ENCODE results near the gene GPR39. TPM values are rescaled to one million over a fixed set of nuclear protein-coding genes. Genes with fewer than 3 reads are reported as not detected.

Gene GPR39
- total and polyA plus RNA-seq, 2 donors (not counting 3 experiments of a cell fraction or from before 2014, with no cell fraction given), result 0.03 to 0.20 TPM

GRCh38 chr2:132559921-132560320, 143.3 kb downstream of the GPR39 start:
- no peak for TF ChIP-seq EZH2 (IDR thresholded peaks at IDR 0.05; ENCODE audit: borderline replicate concordance, low read depth, low read length, severe bottlenecking)
- TF ChIP-seq POLR2A (IDR thresholded peaks at IDR 0.05; ENCODE audit: low read depth, low read length), result no peak
- no peak for TF ChIP-seq JUN (IDR thresholded peaks at IDR 0.05; ENCODE audit: borderline replicate concordance, insufficient read depth, insufficient read length, low read depth)
- no peak for FAIRE-seq
- ChIA-PET POLR2A (no interaction called here), CTCF (interaction anchor here (1.3 kb wide), 1 partner anchor 13 kb away, joined by 5 read pairs; no protein-coding TSS in a partner anchor)
- Histone ChIP-seq H3K9ac (replicated peaks; ENCODE audit: extremely low read depth, insufficient read depth, low read length) (no peak overlapping the region), H3K27me3 (ENCODE audit: control insufficient read depth in 2 of 2, insufficient read depth in 2 of 2, low read length in 2 of 2) (no peaks in the 10 kb centered on the region), H3K4me3 (replicated peaks in 1 of 3; ENCODE audit: insufficient read depth in 1 of 3, low read depth in 1 of 3, low read length in 3 of 3) (no peak overlapping the region), H3K36me3 (ENCODE audit: control insufficient read depth in 2 of 2, extremely low read depth in 1 of 2, insufficient read depth in 2 of 2, low read length in 2 of 2) (no peaks in the 10 kb centered on the region), H4K20me1 (replicated peaks; ENCODE audit: control insufficient read depth, extremely low read depth, insufficient read depth, low read length) (no peaks in the 10 kb centered on the region), H3K79me2 (ENCODE audit: control insufficient read depth, insufficient read depth, low read length) (no peaks in the 10 kb centered on the region), H3K4me1 (ENCODE audit: control insufficient read depth, extremely low read depth, insufficient read depth, low read length) (no peaks in the 10 kb centered on the region), H3K9me3 (replicated peaks; ENCODE audit: control insufficient read depth, insufficient read depth, low read length) (no peaks in the 10 kb centered on the region), H3K27ac (ENCODE audit: insufficient read depth, low read depth, low read length) (no peak overlapping the region), H3K9me1 (replicated peaks; ENCODE audit: control insufficient read depth, extremely low read depth, insufficient read depth, low read length) (no peaks in the 10 kb centered on the region), H3K4me2 (ENCODE audit: insufficient read depth, low read length) (no peak overlapping the region), H2AFZ (ENCODE audit: low read depth, low read length) (no peak overlapping the region)
- intact Hi-C loops (cut with micrococcal nuclease), result no loop called here
- BruUV-seq (replicated peaks), result no TSS peak
- dilution Hi-C loops (cut with MboI; ENCODE audit: extremely low pct_ligation_motif_present, low sequenced_read_pairs), result no loop called here
- no peak for DNase-seq (ENCODE audit: low read depth, low spot score)

DNA sequence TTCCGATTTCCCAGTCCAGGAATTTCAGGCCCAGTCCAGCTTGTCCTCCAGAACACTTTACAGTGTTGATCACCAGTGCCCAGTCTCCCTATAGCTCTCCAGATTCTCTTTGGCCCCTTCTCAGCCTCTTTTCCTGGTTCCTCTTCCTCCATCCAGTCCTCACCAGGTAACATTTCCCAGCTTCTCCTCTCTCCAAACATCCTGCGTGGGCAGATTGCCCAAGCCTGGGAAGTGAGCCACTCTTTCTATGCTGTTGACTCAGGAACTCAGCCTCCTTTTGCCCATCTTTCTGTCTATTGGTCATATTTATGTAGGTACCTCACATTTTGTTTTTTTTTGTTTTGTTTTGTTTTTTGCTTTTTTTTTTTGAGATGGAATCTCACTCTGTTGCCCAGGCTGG, 144.0 kb downstream of the GPR39 start:
- Histone ChIP-seq H3K9me1 (replicated peaks; ENCODE audit: control insufficient read depth, extremely low read depth, insufficient read depth, low read length) (no peaks in the 10 kb centered on the region), H3K4me2 (ENCODE audit: insufficient read depth, low read length) (no peak overlapping the region), H3K4me1 (ENCODE audit: control insufficient read depth, extremely low read depth, insufficient read depth, low read length) (no peaks in the 10 kb centered on the region), H3K4me3 (replicated peaks in 1 of 3; ENCODE audit: insufficient read depth in 1 of 3, low read depth in 1 of 3, low read length in 3 of 3) (no peak overlapping the region), H4K20me1 (replicated peaks; ENCODE audit: control insufficient read depth, extremely low read depth, insufficient read depth, low read length) (no peaks in the 10 kb centered on the region), H3K9ac (replicated peaks; ENCODE audit: extremely low read depth, insufficient read depth, low read length) (no peak overlapping the region), H3K79me2 (ENCODE audit: control insufficient read depth, insufficient read depth, low read length) (no peaks in the 10 kb centered on the region), H2AFZ (ENCODE audit: low read depth, low read length) (no peak overlapping the region), H3K9me3 (replicated peaks; ENCODE audit: control insufficient read depth, insufficient read depth, low read length) (no peaks in the 10 kb centered on the region), H3K36me3 (ENCODE audit: control insufficient read depth in 2 of 2, extremely low read depth in 1 of 2, insufficient read depth in 2 of 2, low read length in 2 of 2) (no peaks in the 10 kb centered on the region), H3K27me3 (ENCODE audit: control insufficient read depth in 2 of 2, insufficient read depth in 2 of 2, low read length in 2 of 2) (no peaks in the 10 kb centered on the region), H3K27ac (ENCODE audit: insufficient read depth, low read depth, low read length) (no peak overlapping the region)
- intact Hi-C loops (cut with micrococcal nuclease) (no loop called here), dilution Hi-C loops (cut with MboI; ENCODE audit: extremely low pct_ligation_motif_present, low sequenced_read_pairs) (no loop called here)
- ChIA-PET POLR2A (no interaction called here), CTCF (no interaction called here)
- DNase-seq (ENCODE audit: low read depth, low spot score) (no peak), FAIRE-seq (no peak)
- no TSS peak for BruUV-seq (replicated peaks)
- TF ChIP-seq JUN (IDR thresholded peaks at IDR 0.05; ENCODE audit: borderline replicate concordance, insufficient read depth, insufficient read length, low read depth) (no peak), POLR2AphosphoS5 (IDR thresholded peaks at IDR 0.05; ENCODE audit: insufficient read depth, low read depth, low read length) (no peak), FOS (IDR thresholded peaks at IDR 0.05; ENCODE audit: borderline replicate concordance, insufficient read depth, low read length) (no peak), MYC (IDR thresholded peaks at IDR 0.05; ENCODE audit: low read depth, low read length) (no peak), GATA2 (IDR thresholded peaks at IDR 0.05; ENCODE audit: insufficient read depth, insufficient read length, low read depth, low read length) (no peak), POLR2A (IDR thresholded peaks at IDR 0.05; ENCODE audit: low read depth, low read length) (no peak), EZH2 (IDR thresholded peaks at IDR 0.05; ENCODE audit: borderline replicate concordance, low read depth, low read length, severe bottlenecking) (no peak), MAX (IDR thresholded peaks at IDR 0.05; ENCODE audit: insufficient read depth, insufficient read length) (no peak)
- TF ChIP-seq, protein P1, sequence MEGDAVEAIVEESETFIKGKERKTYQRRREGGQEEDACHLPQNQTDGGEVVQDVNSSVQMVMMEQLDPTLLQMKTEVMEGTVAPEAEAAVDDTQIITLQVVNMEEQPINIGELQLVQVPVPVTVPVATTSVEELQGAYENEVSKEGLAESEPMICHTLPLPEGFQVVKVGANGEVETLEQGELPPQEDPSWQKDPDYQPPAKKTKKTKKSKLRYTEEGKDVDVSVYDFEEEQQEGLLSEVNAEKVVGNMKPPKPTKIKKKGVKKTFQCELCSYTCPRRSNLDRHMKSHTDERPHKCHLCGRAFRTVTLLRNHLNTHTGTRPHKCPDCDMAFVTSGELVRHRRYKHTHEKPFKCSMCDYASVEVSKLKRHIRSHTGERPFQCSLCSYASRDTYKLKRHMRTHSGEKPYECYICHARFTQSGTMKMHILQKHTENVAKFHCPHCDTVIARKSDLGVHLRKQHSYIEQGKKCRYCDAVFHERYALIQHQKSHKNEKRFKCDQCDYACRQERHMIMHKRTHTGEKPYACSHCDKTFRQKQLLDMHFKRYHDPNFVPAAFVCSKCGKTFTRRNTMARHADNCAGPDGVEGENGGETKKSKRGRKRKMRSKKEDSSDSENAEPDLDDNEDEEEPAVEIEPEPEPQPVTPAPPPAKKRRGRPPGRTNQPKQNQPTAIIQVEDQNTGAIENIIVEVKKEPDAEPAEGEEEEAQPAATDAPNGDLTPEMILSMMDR (IDR thresholded peaks at IDR 0.05; ENCODE audit: extremely low read depth in 1 of 2, insufficient read depth in 1 of 2, low read depth in 1 of 2, low read length in 2 of 2), result no peak
